GM12891 (cell line): Measurements from ENCODE around the gene NEDD4L.

Experiments used
- POLR2A ChIP-seq: IDR thresholded peaks from 2 replicates; pipeline ENCODE4 v1.6.1; 2011; ENCODE audit warnings: low read depth, low read length, control low read depth
- POLR2AphosphoS5 ChIP-seq: IDR thresholded peaks from 2 replicates; pipeline ENCODE4 v1.6.1; 2011; ENCODE audit warnings: low read depth, low read length, control low read depth
- POU2F2 ChIP-seq: IDR thresholded peaks from 2 replicates; pipeline ENCODE4 v1.6.1; 2011; ENCODE audit warnings: low read depth, mild to moderate bottlenecking, control low read depth, low read length, moderate library complexity
- SPI1 ChIP-seq: IDR thresholded peaks from 2 replicates; pipeline ENCODE4 v1.6.1; 2011; ENCODE audit warnings: low read depth, low read length, control low read depth
- TAF1 ChIP-seq: IDR thresholded peaks from 2 replicates; pipeline ENCODE4 v1.6.1; 2011; ENCODE audit warnings: low read depth, low read length, control low read depth

DNA sequence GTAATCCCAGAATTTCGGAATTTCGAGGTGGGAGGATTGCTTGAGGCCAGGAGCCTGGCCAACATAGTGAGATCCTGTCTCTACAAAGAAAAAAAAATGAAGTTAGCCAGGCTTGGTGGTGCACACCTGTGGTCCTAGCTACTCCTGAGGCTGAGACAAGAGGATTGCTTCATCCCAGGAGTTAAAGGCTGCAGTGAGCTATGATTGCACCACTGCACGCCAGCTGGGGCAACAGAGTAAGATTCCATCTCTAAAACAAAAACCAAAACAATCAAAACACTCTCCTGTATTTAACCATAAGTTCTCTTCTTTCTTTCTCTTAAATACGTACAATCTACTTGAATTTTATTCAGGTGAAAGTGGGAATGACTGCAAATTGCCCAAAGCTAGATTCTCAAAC is 33.8 kb upstream of the NEDD4L start:
- TF ChIP-seq POLR2AphosphoS5 = no peak
- TF ChIP-seq POLR2A = no peak
- TF ChIP-seq POU2F2 = no peak
- no peak for TF ChIP-seq SPI1
- TF ChIP-seq TAF1 = no peak
